Effector memory CD4-positive, alpha-beta T cell (primary cell): ENCODE results near the gene LGI2.

Source experiments
- DNase-seq, 3 donors: peaks; one replicate each; pipeline ENCODE4 v3.0.0-alpha.2; 2020
- H3K27ac ChIP-seq: 2 replicates; pipeline ENCODE4 v1.7.0; 2013; ENCODE audit warnings: mild to moderate bottlenecking, low read length, moderate library complexity; ENCODE audit not compliant: insufficient read depth, poor library complexity, severe bottlenecking
- H3K27me3 ChIP-seq: replicated peaks from 2 replicates; pipeline ENCODE4 v1.7.0; 2013; ENCODE audit warnings: mild to moderate bottlenecking, low read length; ENCODE audit not compliant: insufficient read depth, control insufficient read depth, poor library complexity, severe bottlenecking
- H3K36me3 ChIP-seq: 2 replicates; pipeline ENCODE4 v1.7.0; 2013; ENCODE audit warnings: mild to moderate bottlenecking, low read length, moderate library complexity; ENCODE audit not compliant: control insufficient read depth, insufficient read depth
- H3K4me1 ChIP-seq: 2 replicates; pipeline ENCODE4 v1.7.0; 2013; ENCODE audit warnings: low read length, mild to moderate bottlenecking; ENCODE audit not compliant: control insufficient read depth, insufficient read depth, poor library complexity, severe bottlenecking
- H3K4me3 ChIP-seq: 2 replicates; pipeline ENCODE4 v1.7.0; 2013; ENCODE audit warnings: low read length, low read depth, mild to moderate bottlenecking; ENCODE audit not compliant: insufficient read depth, poor library complexity, severe bottlenecking
- H3K9me3 ChIP-seq: 2 replicates; pipeline ENCODE4 v1.7.0; 2013; ENCODE audit warnings: mild to moderate bottlenecking, low read length, moderate library complexity; ENCODE audit not compliant: control insufficient read depth

LGI2 gene

GRCh38 chr4:25000639-25001038, 30.1 kb downstream of the LGI2 start:
- no peaks in the 10 kb centered on the region for H3K27me3 ChIP-seq
- no peaks in the 10 kb centered on the region for H3K36me3 ChIP-seq
- H3K4me1 ChIP-seq, result no peaks in the 10 kb centered on the region
- no peak overlapping the region for H3K27ac ChIP-seq
- H3K9me3 ChIP-seq, result no peaks in the 10 kb centered on the region
- no peak overlapping the region for H3K4me3 ChIP-seq
- DNase-seq, result no peak

GRCh38 chr4:24999392-25000089, 31.2 kb downstream of the LGI2 start:
- Histone ChIP-seq H3K4me1 (no peaks in the 10 kb centered on the region), H3K4me3 (no peak overlapping the region), H3K27me3 (no peaks in the 10 kb centered on the region), H3K27ac (no peak overlapping the region), H3K36me3 (no peaks in the 10 kb centered on the region), H3K9me3 (no peaks in the 10 kb centered on the region)
- no peak for DNase-seq

GRCh38 chr4:24995346-24995919, 35.3 kb downstream of the LGI2 start:
- no peak overlapping the region for H3K27ac ChIP-seq
- no peaks in the 10 kb centered on the region for H3K27me3 ChIP-seq
- no peak overlapping the region for H3K4me3 ChIP-seq
- DNase-seq, result no peak
- H3K9me3 ChIP-seq, result no peaks in the 10 kb centered on the region
- H3K4me1 ChIP-seq, result no peaks in the 10 kb centered on the region
- no peaks in the 10 kb centered on the region for H3K36me3 ChIP-seq

GRCh38 chr4:24993551-24994080, 37.1 kb downstream of the LGI2 start:
- DNase-seq, result no peak
- H3K27me3 ChIP-seq, result no peaks in the 10 kb centered on the region
- no peaks in the 10 kb centered on the region for H3K4me1 ChIP-seq
- H3K9me3 ChIP-seq, result no peaks in the 10 kb centered on the region
- no peaks in the 10 kb centered on the region for H3K36me3 ChIP-seq
- H3K27ac ChIP-seq, result no peak overlapping the region
- no peak overlapping the region for H3K4me3 ChIP-seq

- H3K27me3 ChIP-seq, result no peaks in the 10 kb centered on the region
- H3K4me3 ChIP-seq, result no peak overlapping the region
- H3K36me3 ChIP-seq, result no peaks in the 10 kb centered on the region
- no peak overlapping the region for H3K27ac ChIP-seq
- H3K9me3 ChIP-seq, result no peaks in the 10 kb centered on the region
- H3K4me1 ChIP-seq, result no peaks in the 10 kb centered on the region
- DNase-seq, result no peak
These were observed 37.8 kb downstream of the LGI2 start for GRCh38 chr4:24992968-24993367.

- Histone ChIP-seq H3K4me3 (no peak overlapping the region), H3K27me3 (no peaks in the 10 kb centered on the region), H3K9me3 (no peaks in the 10 kb centered on the region), H3K36me3 (no peaks in the 10 kb centered on the region), H3K27ac (no peak overlapping the region), H3K4me1 (no peaks in the 10 kb centered on the region)
- no peak for DNase-seq
These were observed 39.7 kb downstream of the LGI2 start for GRCh38 chr4:24991015-24991414.

GRCh38 chr4:24989327-24989726, 41.4 kb downstream of the LGI2 start:
- H3K9me3 ChIP-seq, result no peaks in the 10 kb centered on the region
- H3K4me1 ChIP-seq, result no peaks in the 10 kb centered on the region
- H3K4me3 ChIP-seq, result no peak overlapping the region
- no peaks in the 10 kb centered on the region for H3K27me3 ChIP-seq
- no peak overlapping the region for H3K27ac ChIP-seq
- no peaks in the 10 kb centered on the region for H3K36me3 ChIP-seq
- DNase-seq, result no peak

- no peaks in the 10 kb centered on the region for H3K27me3 ChIP-seq
- no peak overlapping the region for H3K4me3 ChIP-seq
- no peak for DNase-seq
- no peak overlapping the region for H3K27ac ChIP-seq
- no peaks in the 10 kb centered on the region for H3K9me3 ChIP-seq
- H3K4me1 ChIP-seq, result no peaks in the 10 kb centered on the region
- H3K36me3 ChIP-seq, result no peaks in the 10 kb centered on the region
These were observed 42.0 kb downstream of the LGI2 start for GRCh38 chr4:24988776-24989175.

GRCh38 chr4:24984602-24985532, 45.9 kb downstream of the LGI2 start:
- Histone ChIP-seq H3K27me3 (no peaks in the 10 kb centered on the region), H3K9me3 (no peaks in the 10 kb centered on the region), H3K4me1 (no peaks in the 10 kb centered on the region), H3K4me3 (no peak overlapping the region), H3K36me3 (no peaks in the 10 kb centered on the region), H3K27ac (no peak overlapping the region)
- DNase-seq, result no peak

GRCh38 chr4:24980740-24981139, 50.0 kb downstream of the LGI2 start:
- H3K27me3 ChIP-seq, result no peaks in the 10 kb centered on the region
- no peak overlapping the region for H3K4me3 ChIP-seq
- no peak for DNase-seq
- H3K27ac ChIP-seq, result no peak overlapping the region
- H3K4me1 ChIP-seq, result no peaks in the 10 kb centered on the region
- H3K9me3 ChIP-seq, result no peaks in the 10 kb centered on the region
- H3K36me3 ChIP-seq, result no peaks in the 10 kb centered on the region
